PFSK-1 (cell line): ENCODE results near the gene TTR.

Source experiments
- FOXP2 ChIP-seq: optimal IDR thresholded peaks from 2 replicates; pipeline ENCODE3; 2011; ENCODE audit warnings: borderline replicate concordance, control low read depth, inconsistent platforms; ENCODE audit not compliant: insufficient read depth; ENCODE audit errors: extremely low read length, extremely low read depth
- POLR2AphosphoS5 ChIP-seq: IDR thresholded peaks from 2 replicates; pipeline ENCODE4 v1.6.1; 2012; ENCODE audit warnings: low read depth, mild to moderate bottlenecking, control low read depth, low read length, moderate library complexity
- REST ChIP-seq, 2 experiments: IDR thresholded peaks; 2 replicates each; pipeline versions ENCODE4 v1.6.1 to v1.8.0; 2011 to 2012; ENCODE audit warnings: low read depth in 2 of 2, low read length in 2 of 2, control low read depth in 1 of 2, inconsistent platforms in 1 of 2, mild to moderate bottlenecking in 1 of 2, moderate library complexity in 1 of 2; ENCODE audit not compliant: insufficient read depth in 1 of 2
- SIN3A ChIP-seq: IDR thresholded peaks from 2 replicates; pipeline ENCODE4 v1.6.1; 2012; ENCODE audit warnings: mild to moderate bottlenecking, low read length, moderate library complexity, borderline replicate concordance; ENCODE audit not compliant: insufficient read depth
- TAF1 ChIP-seq: IDR thresholded peaks from 2 replicates; pipeline ENCODE4 v1.6.1; 2012; ENCODE audit warnings: low read length, control low read depth, borderline replicate concordance; ENCODE audit not compliant: insufficient read depth

The TTR gene

GRCh38 chr18:31626409-31626808 is 34.7 kb downstream of the TTR start:
- TF ChIP-seq TAF1 (no peak), POLR2AphosphoS5 (no peak), REST (IDR thresholded peaks at IDR 0.05; ENCODE audit: insufficient read depth in 1 of 2, low read depth in 2 of 2, low read length in 2 of 2) (no peak), FOXP2 (no peak), SIN3A (no peak)

GRCh38 chr18:31630549-31630948 is 38.9 kb downstream of the TTR start:
- TF ChIP-seq TAF1 (no peak), REST (IDR thresholded peaks at IDR 0.05; ENCODE audit: insufficient read depth in 1 of 2, low read depth in 2 of 2, low read length in 2 of 2) (no peak)

GRCh38 chr18:31631526-31631925 is 39.8 kb downstream of the TTR start:
- TF ChIP-seq REST (IDR thresholded peaks at IDR 0.05; ENCODE audit: insufficient read depth in 1 of 2, low read depth in 2 of 2, low read length in 2 of 2) (no peak), SIN3A (no peak), TAF1 (no peak), POLR2AphosphoS5 (no peak), FOXP2 (no peak)

GRCh38 chr18:31632356-31632755 is 40.7 kb downstream of the TTR start:
- TF ChIP-seq FOXP2, result no peak
- no peak for TF ChIP-seq POLR2AphosphoS5
- TF ChIP-seq SIN3A, result no peak
- TF ChIP-seq REST (IDR thresholded peaks at IDR 0.05; ENCODE audit: insufficient read depth in 1 of 2, low read depth in 2 of 2, low read length in 2 of 2), result no peak
- TF ChIP-seq TAF1, result no peak
